Measurements from ENCODE around the gene STOML1.
"Not testable (repeated sequence)": the region's sequence is repeated elsewhere in the genome, so short reads cannot be mapped to it uniquely, and the experiment has no call there.

STOML1 gene

GRCh38 chr15:73986055-73986775 is 5.9 kb downstream of the STOML1 start:
- no peak for DNase-seq

GRCh38 chr15:73985101-73985873 is 6.8 kb downstream of the STOML1 start:
- no peak for DNase-seq

- DNase-seq, result no peak
These were observed 7.7 kb downstream of the STOML1 start for GRCh38 chr15:73984208-73984979.

- no peak for DNase-seq
These were observed 8.3 kb downstream of the STOML1 start for GRCh38 chr15:73983773-73984172.

- DNase-seq, result no peak
These were observed 8.8 kb downstream of the STOML1 start for GRCh38 chr15:73983211-73983727.

GRCh38 chr15:73982222-73982962 is 9.7 kb downstream of the STOML1 start:
- DNase-seq, result peak; percentile 59 to 67

- DNase-seq, result peak; percentile 39 to 46
These were observed 10.3 kb downstream of the STOML1 start for GRCh38 chr15:73981761-73982221.

GRCh38 chr15:73979636-73980035 is 12.5 kb downstream of the STOML1 start:
- DNase-seq, result no peak

GRCh38 chr15:73978896-73979295 is 13.2 kb downstream of the STOML1 start:
- no peak for DNase-seq

GRCh38 chr15:73975440-73976125 is 16.5 kb downstream of the STOML1 start:
- not testable (repeated sequence) for DNase-seq

GRCh38 chr15:73973683-73974200 is 18.4 kb downstream of the STOML1 start:
- DNase-seq, result not testable (repeated sequence)

GRCh38 chr15:73972984-73973682 is 19.0 kb downstream of the STOML1 start:
- DNase-seq, result peak; percentile 88 to 90

- no peak for DNase-seq
These were observed 22.8 kb downstream of the STOML1 start for GRCh38 chr15:73969151-73969759.

- no peak for DNase-seq
These were observed 23.6 kb downstream of the STOML1 start for GRCh38 chr15:73968461-73968860.

GRCh38 chr15:73965758-73966113 is 26.4 kb downstream of the STOML1 start:
- no peak for DNase-seq

- peak; percentile 81 for DNase-seq
These were observed 26.9 kb downstream of the STOML1 start for GRCh38 chr15:73965094-73965757.

- DNase-seq, result peak; percentile 94 to 96
These were observed 27.4 kb downstream of the STOML1 start for GRCh38 chr15:73964736-73965093.

- no peak for DNase-seq
These were observed 29.7 kb downstream of the STOML1 start for GRCh38 chr15:73962433-73962832.

GRCh38 chr15:73960472-73961070 is 31.5 kb downstream of the STOML1 start:
- not testable (repeated sequence) for DNase-seq

GRCh38 chr15:73959801-73960200 is 32.3 kb downstream of the STOML1 start:
- no peak for DNase-seq
